H1 (cell line): Measurements from ENCODE around the gene RASL10B. TPM values are rescaled to one million over a fixed set of nuclear protein-coding genes. Genes with fewer than 3 reads are reported as not detected.

Source experiments
- ASH2L ChIP-seq: fragments of 200-600, 300-600 bp; sonication (generic); IDR thresholded peaks from one replicate; pipeline ENCODE4 v1.7.1; 2017; ENCODE audit warnings: low read length
- CEBPB ChIP-seq: IDR thresholded peaks from 2 replicates; pipeline ENCODE4 v1.6.1; 2012; ENCODE audit warnings: low read depth, low read length
- CHD7 ChIP-seq: fragments of 300-600 bp; sonication (generic); IDR thresholded peaks from 2 replicates; pipeline ENCODE4 v1.7.1; 2012; ENCODE audit warnings: low read length, moderate library complexity, mild to moderate bottlenecking, inconsistent platforms; ENCODE audit not compliant: insufficient replicate concordance
- KDM1A ChIP-seq: fragments of 200-600, 300-600 bp; sonication (generic); IDR thresholded peaks from 2 replicates; pipeline ENCODE4 v1.7.1; 2016; ENCODE audit warnings: mild to moderate bottlenecking, low read length, borderline replicate concordance
- KDM5A ChIP-seq: fragments of 200-600 bp; IDR thresholded peaks from 2 replicates; pipeline ENCODE4 v1.7.1; 2012; ENCODE audit warnings: mild to moderate bottlenecking, low read length, inconsistent platforms, mixed read lengths
- SAP30 ChIP-seq: fragments of 300-600 bp; sonication (generic); IDR thresholded peaks from 2 replicates; pipeline ENCODE4 v1.7.1; 2012; ENCODE audit warnings: low read length, moderate library complexity, mild to moderate bottlenecking, inconsistent platforms; ENCODE audit not compliant: insufficient read depth, insufficient replicate concordance
- SP1 ChIP-seq: IDR thresholded peaks from 2 replicates; pipeline ENCODE4 v1.6.1; 2011; ENCODE audit warnings: low read depth, low read length
- polyA plus RNA-seq, 7 experiments: library from polyadenylated mRNA; depleted of rRNA in 3 of 7; stranded (reverse) in 5 of 7; unstranded in 2 of 7; fragments of >200 nt in 5 of 7; fragments of 200-250 nt in 2 of 7; gene quantifications; 1 replicate in 5 of 7; 2 replicates in 1 of 7; 4 replicates in 1 of 7; pipeline versions ENCODE4 v1.2.1 to v1.2.3, GENCODE V29; 2011 to 2013; ENCODE audit warnings: missing spikeins in 2 of 7, mixed read lengths in 2 of 7
- total RNA-seq: library from RNA; stranded (reverse); fragmentation: NEBNext Ultra II Directional; extraction: Animal tissue kit (Norgen Biotek cat#: 25700); gene quantifications from 2 replicates; pipeline ENCODE4 v1.2.1, GENCODE V29; 2021

Gene RASL10B
- total and polyA plus RNA-seq, 2 of the 8 experiments (the other 6 are each of a cell fraction or from before 2014, with no cell fraction given) = 17.5 to 22.8 TPM

DNA sequence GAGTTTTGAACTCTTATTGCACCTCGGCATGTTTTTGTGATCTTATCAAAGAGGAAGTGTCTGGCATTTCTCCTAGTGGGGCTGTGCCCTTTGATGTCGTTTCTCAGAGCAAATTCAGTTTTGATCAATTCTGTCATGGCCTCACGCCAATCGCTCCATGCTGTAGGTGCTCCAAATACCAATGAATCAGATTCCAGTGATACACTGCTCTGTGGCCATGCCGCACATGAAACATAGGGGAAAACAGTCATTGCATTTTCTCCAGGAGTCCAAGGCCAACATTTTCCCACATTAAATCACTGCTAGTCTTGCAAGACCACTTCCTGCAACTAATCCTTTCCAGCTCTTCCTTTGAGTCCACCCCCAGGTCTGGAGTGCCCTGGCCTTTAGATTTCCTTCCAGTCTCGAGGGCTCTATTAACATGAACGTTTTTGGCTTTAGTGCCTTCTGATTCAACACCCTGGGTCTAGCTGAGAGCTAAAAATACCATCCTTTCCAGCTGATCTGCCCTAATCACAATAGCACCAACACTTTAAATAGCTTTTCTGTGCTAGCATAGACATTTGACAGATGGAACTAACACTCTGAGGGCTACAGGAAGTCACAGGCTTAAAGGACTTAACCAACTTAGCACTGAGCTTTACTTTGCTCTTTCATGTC lies 18.2 kb upstream of the RASL10B start (continued):
- no peak for TF ChIP-seq CHD7
- TF ChIP-seq SAP30 = no peak
- no peak for TF ChIP-seq SP1
- TF ChIP-seq KDM5A = no peak
- TF ChIP-seq CEBPB = no peak
- no peak for TF ChIP-seq KDM1A
- TF ChIP-seq ASH2L = no peak
